Common myeloid progenitor, CD34-positive (primary cell): ENCODE data around the gene TNS4.

ENCODE experiments used
- CTCF ChIA-PET: fragments of 350-600 bp; sonication (Branson Sonifier 250); formaldehyde crosslinking; loops from one replicate; lab custom pipeline; 2021; ENCODE audit warnings: antibody characterized with exemption; lab: Charles Lee
- POLR2A ChIA-PET: fragments of 350-600 bp; sonication (Branson Sonifier 250); formaldehyde crosslinking; loops from one replicate; lab custom pipeline; 2021; ENCODE audit warnings: antibody characterized with exemption; lab: Charles Lee
- DNase-seq, 3 donors: peaks; one replicate each; pipeline versions ENCODE4 v3.0.0 to v3.0.0-alpha.2; 2013
- H3K27ac ChIP-seq, 2 experiments: 1 replicate in 1 of 2; 2 replicates in 1 of 2; pipeline ENCODE4 v1.7.0; 2013; ENCODE audit warnings: inconsistent platforms in 2 of 2, low read length in 2 of 2, mild to moderate bottlenecking in 2 of 2, low read depth in 1 of 2, moderate library complexity in 1 of 2; ENCODE audit not compliant: severe bottlenecking in 2 of 2, insufficient read depth in 1 of 2, poor library complexity in 1 of 2
- H3K27me3 ChIP-seq, 5 experiments: replicated peaks in 2 of 5; 1 replicate in 3 of 5; 2 replicates in 2 of 5; pipeline versions ENCODE4 v1.6.1 to v1.7.0; 2013; ENCODE audit warnings: low read length in 4 of 5, mild to moderate bottlenecking in 2 of 5, moderate library complexity in 2 of 5, inconsistent platforms in 1 of 5; ENCODE audit not compliant: insufficient read depth in 5 of 5, control insufficient read depth in 4 of 5
- H3K36me3 ChIP-seq, 4 experiments: 1 replicate in 2 of 4; 2 replicates in 2 of 4; pipeline versions ENCODE4 v1.6.1 to v1.7.0; 2013; ENCODE audit warnings: low read length in 3 of 4, control low read depth in 1 of 4, mild to moderate bottlenecking in 1 of 4; ENCODE audit not compliant: control insufficient read depth in 4 of 4, insufficient read depth in 4 of 4
- H3K4me1 ChIP-seq, 4 experiments: 1 replicate in 3 of 4; 2 replicates in 1 of 4; pipeline versions ENCODE4 v1.6.1 to v1.7.1; 2013; ENCODE audit warnings: low read length in 3 of 4, mild to moderate bottlenecking in 3 of 4, control low read depth in 1 of 4, inconsistent platforms in 1 of 4, moderate library complexity in 1 of 4; ENCODE audit not compliant: control insufficient read depth in 4 of 4, insufficient read depth in 4 of 4; ENCODE audit errors: control extremely low read depth in 1 of 4
- H3K4me3 ChIP-seq, 7 experiments: 1 replicate in 4 of 7; 2 replicates in 3 of 7; pipeline versions ENCODE4 v1.5.1 to v1.7.0; 2013; ENCODE audit warnings: mild to moderate bottlenecking in 7 of 7, low read length in 6 of 7, moderate library complexity in 6 of 7, inconsistent platforms in 2 of 7, low read depth in 2 of 7, control low read depth in 1 of 7; ENCODE audit not compliant: insufficient read depth in 4 of 7, control insufficient read depth in 1 of 7; ENCODE audit errors: extremely low read depth in 1 of 7
- H3K9me3 ChIP-seq, 5 experiments: 1 replicate in 4 of 5; 2 replicates in 1 of 5; pipeline versions ENCODE4 v1.6.1 to v1.7.1; 2013; ENCODE audit warnings: low read length in 4 of 5, mild to moderate bottlenecking in 2 of 5, inconsistent platforms in 1 of 5, low read depth in 1 of 5, moderate library complexity in 1 of 5; ENCODE audit not compliant: control insufficient read depth in 4 of 5, insufficient read depth in 2 of 5; ENCODE audit errors: control extremely low read depth in 1 of 5
- WGBS: methylation state at CpG from one replicate; pipeline ENCODE4 v1.1.5; 2013; ENCODE audit not compliant: insufficient coverage; 5-methylcytosine and 5-hydroxymethylcytosine counted together

Gene TNS4

GRCh38 chr17:40485851-40486521 is 15.4 kb downstream of the TNS4 start:
- ChIA-PET POLR2A (interaction anchor here (0.6 kb wide), 1 partner anchor 47 kb away, joined by 3 read pairs; no protein-coding TSS in a partner anchor), CTCF (interaction anchor here (0.8 to 2.0 kb wide), 5 partner anchors 9 to 132 kb away, joined by 3 to 4 read pairs (median 3); no protein-coding TSS in a partner anchor)
- Histone ChIP-seq H3K4me1 (peaks cover 0 to 17% (median 4%) of the 10 kb centered on the region in 4 experiments), H3K27ac (no peak overlapping the region), H3K27me3 (peaks cover 0 to 5% (median 0%) of the 10 kb centered on the region in 5 experiments), H3K4me3 (no peak overlapping the region), H3K36me3 (no peaks in the 10 kb centered on the region), H3K9me3 (no peaks in the 10 kb centered on the region)
- WGBS: 91% methylated on average over 8 of the region's 17 CpGs
- DNase-seq: no peak

- DNase-seq: no peak
- no peaks in the 10 kb centered on the region for H3K36me3 ChIP-seq
- WGBS: 100% methylated on average over 2 of the region's 7 CpGs
- no peak overlapping the region for H3K4me3 ChIP-seq
- peaks cover 0 to 5% (median 0%) of the 10 kb centered on the region in 5 experiments for H3K27me3 ChIP-seq
- ChIA-PET CTCF (interaction anchor here (0.8 to 2.0 kb wide), 5 partner anchors 8 to 123 kb away, joined by 3 to 4 read pairs (median 3); no protein-coding TSS in a partner anchor), POLR2A (interaction anchor here (0.6 kb wide), 1 partner anchor 48 kb away, joined by 3 read pairs; no protein-coding TSS in a partner anchor)
- no peak overlapping the region for H3K27ac ChIP-seq
- no peaks in the 10 kb centered on the region for H3K9me3 ChIP-seq
- H3K4me1 ChIP-seq: peaks cover 3 to 18% (median 12%) of the 10 kb centered on the region in 4 experiments
Observed at GRCh38 chr17:40484973-40485530, 16.4 kb downstream of the TNS4 start.

GRCh38 chr17:40484285-40484972 is 17.0 kb downstream of the TNS4 start:
- 95% methylated on average over 17 of the region's 18 CpGs for WGBS
- H3K9me3 ChIP-seq: no peaks in the 10 kb centered on the region
- H3K4me3 ChIP-seq: no peak overlapping the region
- ChIA-PET CTCF (interaction anchor here (0.7 to 2.0 kb wide), 4 partner anchors 11 to 122 kb away, joined by 3 to 4 read pairs (median 3); no protein-coding TSS in a partner anchor), POLR2A (no interaction called here)
- no peak for DNase-seq
- H3K27me3 ChIP-seq: peaks cover 0 to 5% (median 0%) of the 10 kb centered on the region in 5 experiments
- peaks cover 3 to 20% (median 15%) of the 10 kb centered on the region in 4 experiments for H3K4me1 ChIP-seq
- no peak overlapping the region for H3K27ac ChIP-seq
- no peaks in the 10 kb centered on the region for H3K36me3 ChIP-seq

- POLR2A ChIA-PET: no interaction called here
- DNase-seq: no peak
- no peaks in the 10 kb centered on the region for H3K36me3 ChIP-seq
- no peak overlapping the region for H3K27ac ChIP-seq
- CTCF ChIA-PET: interaction anchor here (0.7 kb wide), 1 partner anchor 12 kb away, joined by 3 read pairs; no protein-coding TSS in a partner anchor
- no peaks in the 10 kb centered on the region for H3K9me3 ChIP-seq
- peaks cover 0 to 5% (median 0%) of the 10 kb centered on the region in 5 experiments for H3K27me3 ChIP-seq
- WGBS: 100% methylated on average over 2 of the region's 4 CpGs
- H3K4me3 ChIP-seq: no peak overlapping the region
- peaks cover 3 to 22% (median 15%) of the 10 kb centered on the region in 4 experiments for H3K4me1 ChIP-seq
Observed at GRCh38 chr17:40483679-40484078, 17.7 kb downstream of the TNS4 start.

GRCh38 chr17:40482722-40483121 is 18.7 kb downstream of the TNS4 start:
- no peaks in the 10 kb centered on the region for H3K9me3 ChIP-seq
- ChIA-PET CTCF (interaction anchor here (1.6 kb wide), 1 partner anchor 46 kb away, joined by 3 read pairs; no protein-coding TSS in a partner anchor), POLR2A (no interaction called here)
- no peak for DNase-seq
- no peak overlapping the region for H3K27ac ChIP-seq
- 94% methylated on average over 5 of the region's 6 CpGs for WGBS
- peaks cover 0 to 5% (median 0%) of the 10 kb centered on the region in 5 experiments for H3K27me3 ChIP-seq
- peaks cover 3 to 22% (median 15%) of the 10 kb centered on the region in 4 experiments for H3K4me1 ChIP-seq
- H3K4me3 ChIP-seq: no peak overlapping the region
- no peaks in the 10 kb centered on the region for H3K36me3 ChIP-seq

GRCh38 chr17:40481106-40481505 is 20.3 kb downstream of the TNS4 start:
- H3K27me3 ChIP-seq: peaks cover 0 to 4% (median 0%) of the 10 kb centered on the region in 5 experiments
- 81% methylated on average over 7 of the region's 7 CpGs for whole genome bisulfite sequencing
- H3K4me3 ChIP-seq: no peak overlapping the region
- H3K27ac ChIP-seq: no peak overlapping the region
- H3K36me3 ChIP-seq: no peaks in the 10 kb centered on the region
- no peaks in the 10 kb centered on the region for H3K9me3 ChIP-seq
- H3K4me1 ChIP-seq: peaks cover 3 to 22% (median 15%) of the 10 kb centered on the region in 4 experiments
- CTCF ChIA-PET: interaction anchor here (1.0 to 1.5 kb wide), 4 partner anchors 27 to 79 kb away, joined by 3 to 4 read pairs (median 4); no protein-coding TSS in a partner anchor
- DNase-seq: no peak
- POLR2A ChIA-PET: interaction anchor here (0.6 kb wide), 1 partner anchor 198 kb away, joined by 3 read pairs; no protein-coding TSS in a partner anchor
